SHP77 treated with DMSO at 0.1 percent for 48 hours (cell line): ENCODE measurements around the gene EFNA4.

Experiments used
- DNase-seq: peaks from one replicate; lab custom pipeline; 2025; lab: John Stamatoyannopoulos, UW

The EFNA4 gene

DNA sequence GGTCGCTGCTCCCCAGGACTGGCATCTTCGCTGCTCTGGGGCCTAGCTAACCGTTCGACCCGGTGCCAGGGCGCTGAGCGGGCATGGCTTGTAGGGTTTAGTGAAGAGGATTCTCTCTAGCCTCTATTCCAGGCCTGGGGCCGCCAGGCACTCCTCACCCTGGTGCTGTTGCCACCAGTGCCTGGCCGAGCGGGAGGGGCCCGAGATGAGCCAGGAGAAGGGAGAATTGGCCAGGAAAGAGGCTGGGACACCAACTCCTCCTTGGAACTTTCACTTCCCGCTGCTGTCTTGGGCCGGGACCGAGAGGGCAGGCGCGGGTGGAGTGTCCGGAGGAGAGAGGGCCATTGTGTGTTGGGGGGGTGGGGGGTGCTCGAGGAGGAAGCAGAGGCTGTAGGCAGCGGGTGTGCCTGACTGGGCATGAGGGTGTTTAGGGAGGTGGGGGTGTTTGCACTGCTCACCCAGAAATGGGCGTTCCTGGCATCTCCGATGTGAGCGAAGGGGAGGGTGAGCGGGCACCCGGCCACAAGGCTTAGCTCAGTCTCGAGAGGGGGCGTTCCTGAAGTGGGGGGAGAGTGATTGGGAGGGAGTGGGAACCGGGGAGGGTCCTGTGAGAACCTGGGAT is 11.7 kb upstream of the EFNA4 start:
- DNase-seq, result no peak

DNA sequence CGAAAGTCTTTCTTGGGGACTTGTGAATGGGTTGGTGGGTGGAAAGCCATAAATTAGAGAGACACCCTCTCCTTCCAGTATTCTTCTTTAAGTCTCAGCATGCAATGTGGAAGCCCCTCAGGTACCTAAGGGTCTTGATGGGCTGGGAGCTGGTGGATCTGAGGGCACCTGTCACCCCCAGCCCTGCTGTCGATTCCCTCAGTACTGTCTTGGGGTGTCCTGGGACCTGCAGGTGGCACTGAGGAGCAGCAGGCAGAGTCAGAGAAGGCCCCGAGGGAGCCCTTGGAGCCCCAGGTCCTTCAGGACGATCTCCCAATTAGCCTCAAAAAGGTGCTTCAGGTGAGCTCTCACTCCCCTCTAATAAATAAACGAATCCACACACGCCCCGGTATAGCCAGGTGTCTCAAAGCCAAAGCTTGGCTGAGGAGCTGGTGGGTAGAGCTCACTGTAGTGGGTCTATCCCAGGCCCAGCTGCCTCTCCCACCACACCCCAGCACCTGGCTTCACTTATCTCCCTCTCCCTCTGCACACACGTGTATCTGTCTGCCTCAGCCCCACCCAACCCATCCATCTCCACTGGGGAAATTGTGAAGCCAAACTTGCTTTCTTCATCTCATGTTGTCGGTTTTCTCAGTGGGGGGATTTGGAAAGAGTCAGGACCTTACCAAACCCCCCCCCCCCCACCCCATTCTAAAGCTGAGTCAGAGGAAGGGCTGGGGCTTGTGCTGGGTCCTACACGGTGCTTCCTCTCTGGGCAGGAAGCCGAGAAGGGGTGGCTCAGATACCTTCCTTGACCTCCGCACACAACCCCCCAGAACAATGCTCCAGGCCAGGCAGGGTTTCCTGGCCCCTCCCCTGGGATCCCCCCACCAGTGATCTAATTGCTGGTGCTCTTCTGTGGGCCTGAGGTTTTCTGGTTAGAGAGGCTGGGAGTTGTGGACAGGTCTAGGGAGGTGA is 10.8 kb upstream of the EFNA4 start:
- no peak for DNase-seq

DNA sequence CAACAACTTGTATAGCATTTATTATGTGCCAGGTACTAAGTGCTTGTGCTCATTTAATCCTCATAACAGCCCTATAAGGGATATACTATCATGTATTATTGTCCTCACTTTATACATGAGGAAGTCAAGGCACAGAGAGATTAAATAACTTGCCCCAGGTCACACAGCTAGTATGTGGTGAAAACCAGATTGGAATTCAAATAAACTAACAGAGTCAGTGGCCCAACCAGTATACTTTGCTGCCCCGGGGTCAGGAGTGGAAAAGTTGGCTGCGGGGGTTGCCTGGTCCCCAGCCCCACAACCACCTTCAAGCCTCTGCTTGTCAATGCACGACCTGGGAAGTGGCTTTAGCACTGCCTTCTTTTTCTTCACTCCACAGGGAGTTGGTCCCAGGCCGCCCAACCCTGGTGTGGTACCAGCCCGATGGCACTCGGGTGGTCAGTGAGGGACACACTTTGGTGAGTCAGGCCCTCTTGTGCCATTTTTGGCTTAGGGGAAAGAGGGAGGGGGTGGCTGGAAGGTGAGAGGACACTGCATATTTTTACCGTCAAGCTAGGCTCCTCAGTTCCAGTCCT is 9.9 kb upstream of the EFNA4 start:
- DNase-seq, result no peak

DNA sequence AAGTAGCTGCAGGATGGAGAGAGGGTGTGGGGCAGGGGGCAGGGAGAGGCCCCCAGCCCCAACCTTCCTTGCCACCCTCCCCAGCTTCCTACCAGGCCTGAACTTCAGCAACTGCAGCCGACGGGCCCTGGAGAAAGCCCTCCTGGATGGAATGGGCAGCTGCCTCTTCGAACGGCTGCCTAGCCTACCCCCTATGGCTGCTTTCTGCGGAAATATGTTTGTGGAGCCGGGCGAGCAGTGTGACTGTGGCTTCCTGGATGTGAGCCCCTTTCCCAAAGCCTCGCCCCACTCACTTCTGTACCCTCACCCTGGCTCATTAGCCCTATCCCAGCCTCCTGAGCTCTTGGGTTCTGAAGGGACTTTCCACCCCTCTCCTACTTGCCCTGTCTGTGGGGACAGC is 6.4 kb upstream of the EFNA4 start:
- DNase-seq, result no peak

DNA sequence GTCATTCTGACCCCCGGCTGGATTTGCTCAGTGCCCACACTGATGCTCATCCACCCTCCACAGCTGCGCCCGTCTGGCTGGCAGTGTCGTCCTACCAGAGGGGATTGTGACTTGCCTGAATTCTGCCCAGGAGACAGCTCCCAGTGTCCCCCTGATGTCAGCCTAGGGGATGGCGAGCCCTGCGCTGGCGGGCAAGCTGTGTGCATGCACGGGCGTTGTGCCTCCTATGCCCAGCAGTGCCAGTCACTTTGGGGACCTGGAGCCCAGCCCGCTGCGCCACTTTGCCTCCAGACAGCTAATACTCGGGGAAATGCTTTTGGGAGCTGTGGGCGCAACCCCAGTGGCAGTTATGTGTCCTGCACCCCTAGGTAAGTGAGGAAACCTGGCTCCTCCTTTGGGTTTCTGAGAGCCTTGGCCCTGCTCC is 5.7 kb upstream of the EFNA4 start:
- DNase-seq, result no peak

DNA sequence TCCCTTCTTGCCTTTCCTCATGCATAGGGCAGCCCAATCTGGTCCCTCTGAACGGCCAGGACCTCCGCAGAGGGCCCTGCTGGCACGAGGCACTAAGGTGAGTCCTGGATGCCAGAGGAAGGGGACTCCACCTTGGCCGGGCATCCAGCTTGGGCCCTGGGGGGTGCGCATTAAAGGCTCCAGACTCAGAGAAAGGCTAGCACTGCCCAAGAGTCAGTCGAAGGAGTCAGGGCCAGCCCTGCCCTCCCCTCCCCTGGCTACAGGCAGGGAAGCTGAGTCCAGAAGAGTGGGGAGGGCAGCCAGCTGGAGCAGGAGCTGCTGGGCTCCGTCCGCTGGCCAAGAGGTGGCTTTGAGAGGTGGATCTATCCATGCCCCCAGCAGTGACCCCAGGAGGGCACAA is 2.8 kb upstream of the EFNA4 start:
- DNase-seq, result no peak

DNA sequence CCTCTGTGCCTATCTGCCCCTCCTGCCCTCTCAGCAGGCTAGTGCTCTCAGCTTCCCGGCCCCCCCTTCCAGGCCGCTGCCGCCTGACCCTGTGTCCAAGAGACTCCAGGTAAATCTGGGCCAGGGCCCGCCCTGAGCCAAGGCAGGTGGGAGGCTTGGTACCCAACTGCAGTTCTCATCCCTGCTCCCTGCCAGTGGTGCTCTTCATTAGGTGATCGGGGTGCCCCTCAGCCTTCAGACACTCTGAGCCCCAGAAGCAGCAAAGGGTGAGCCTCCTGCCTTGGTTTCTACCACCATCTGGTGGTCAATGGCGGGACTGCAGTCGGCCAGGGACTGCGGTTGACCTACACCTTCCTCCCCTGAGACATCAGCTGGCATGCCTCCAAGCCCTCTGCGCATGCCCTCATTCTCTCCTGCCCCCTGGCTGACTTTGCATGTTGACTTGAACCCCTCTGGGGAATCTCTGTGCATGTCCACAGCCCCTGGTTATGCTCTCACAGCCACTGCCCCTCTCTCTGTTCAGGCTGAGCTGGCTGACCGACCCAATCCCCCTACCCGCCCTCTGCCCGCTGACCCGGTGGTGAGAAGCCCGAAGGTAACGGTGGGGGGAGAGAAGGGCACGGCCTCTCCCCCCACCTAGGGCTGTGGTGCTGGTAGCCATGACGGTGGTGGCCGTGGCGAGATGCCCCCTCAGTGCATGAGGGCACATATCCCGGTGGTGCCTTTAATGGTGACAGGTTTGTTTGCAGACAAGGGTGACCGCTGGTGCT is 2.0 kb upstream of the EFNA4 start:
- peak; percentile 83 for DNase-seq

DNA sequence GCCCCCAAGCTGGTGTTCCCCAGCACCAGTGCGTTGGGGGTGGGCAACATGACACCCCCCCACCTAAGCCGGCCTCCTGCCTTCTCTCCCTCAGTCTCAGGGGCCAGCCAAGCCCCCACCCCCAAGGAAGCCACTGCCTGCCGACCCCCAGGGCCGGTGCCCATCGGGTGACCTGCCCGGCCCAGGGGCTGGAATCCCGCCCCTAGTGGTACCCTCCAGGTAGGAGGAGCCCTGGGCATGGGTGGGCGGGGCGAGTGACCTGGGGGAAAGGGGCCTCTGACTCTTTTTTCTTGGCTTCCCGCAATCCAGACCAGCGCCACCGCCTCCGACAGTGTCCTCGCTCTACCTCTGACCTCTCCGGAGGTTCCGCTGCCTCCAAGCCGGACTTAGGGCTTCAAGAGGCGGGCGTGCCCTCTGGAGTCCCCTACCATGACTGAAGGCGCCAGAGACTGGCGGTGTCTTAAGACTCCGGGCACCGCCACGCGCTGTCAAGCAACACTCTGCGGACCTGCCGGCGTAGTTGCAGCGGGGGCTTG is 1.3 kb upstream of the EFNA4 start:
- DNase-seq, result no peak

DNA sequence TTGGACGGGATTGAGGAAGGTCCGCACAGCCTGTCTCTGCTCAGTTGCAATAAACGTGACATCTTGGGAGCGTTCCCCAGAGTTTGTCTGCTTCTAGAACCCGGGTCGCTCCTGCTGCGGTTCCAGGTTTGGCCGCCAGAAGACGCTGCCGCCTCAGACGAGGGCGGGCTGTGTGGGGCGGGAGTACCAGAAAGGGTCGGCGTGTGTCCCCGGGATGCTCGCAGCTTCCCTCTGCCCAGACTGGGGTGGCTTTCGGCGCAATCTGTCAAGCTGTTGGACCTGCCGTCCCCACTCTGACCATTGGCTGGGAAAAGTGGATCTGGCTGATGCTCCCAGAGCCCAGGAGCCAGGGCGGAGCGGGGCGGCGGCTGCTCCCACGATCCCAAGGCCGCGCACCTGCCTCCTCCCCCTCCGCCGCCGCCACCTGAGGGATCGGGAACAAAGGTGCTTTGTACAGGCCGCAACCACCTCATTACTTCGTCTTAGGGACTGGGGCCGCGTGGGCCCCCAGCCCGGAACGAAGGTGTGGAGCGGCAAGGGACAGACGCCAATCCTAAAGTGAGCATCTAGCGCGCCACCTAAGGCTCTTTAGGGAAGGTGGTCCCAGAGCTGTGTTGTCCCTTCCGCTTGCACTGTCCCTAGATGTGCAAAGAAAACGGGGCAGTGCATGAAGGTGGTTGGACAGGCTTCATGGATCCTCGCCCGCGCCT is 683 bp upstream of the EFNA4 start:
- no peak for DNase-seq

DNA sequence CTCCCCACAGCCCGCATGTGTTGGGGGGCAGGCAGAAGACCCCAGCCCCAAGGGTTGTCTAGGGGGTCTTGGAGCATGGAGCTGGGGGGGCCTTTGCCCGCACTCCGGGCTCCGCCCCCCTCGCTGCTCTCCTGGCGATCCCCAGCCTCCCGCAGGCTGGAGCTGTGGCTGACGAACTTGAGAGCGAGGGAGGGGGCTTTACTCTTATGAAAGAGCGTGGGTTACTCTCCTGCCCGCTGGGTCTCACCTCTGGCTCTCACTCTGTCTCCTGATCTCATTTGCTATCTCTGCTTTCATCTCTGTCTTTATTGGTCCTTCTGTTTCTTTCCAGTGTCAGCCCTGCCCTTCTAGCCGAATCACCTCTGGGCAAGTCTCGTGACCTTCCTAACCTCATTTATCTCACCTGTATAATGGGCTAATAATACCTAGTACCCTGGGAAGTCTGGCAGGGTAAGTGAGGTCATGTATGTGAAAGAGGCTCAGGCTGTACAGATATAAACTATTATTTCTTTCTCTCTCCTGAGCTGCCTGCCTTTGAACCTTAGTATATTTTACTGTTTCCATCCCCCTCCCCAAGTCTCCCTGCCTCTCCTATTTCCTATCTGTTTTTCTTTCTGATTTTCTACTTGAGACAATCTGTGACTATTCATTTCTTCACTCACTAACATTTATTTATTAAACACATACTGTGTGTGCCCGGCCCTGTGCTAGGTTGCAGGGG is 731 bp downstream of the EFNA4 start:
- DNase-seq, result no peak

DNA sequence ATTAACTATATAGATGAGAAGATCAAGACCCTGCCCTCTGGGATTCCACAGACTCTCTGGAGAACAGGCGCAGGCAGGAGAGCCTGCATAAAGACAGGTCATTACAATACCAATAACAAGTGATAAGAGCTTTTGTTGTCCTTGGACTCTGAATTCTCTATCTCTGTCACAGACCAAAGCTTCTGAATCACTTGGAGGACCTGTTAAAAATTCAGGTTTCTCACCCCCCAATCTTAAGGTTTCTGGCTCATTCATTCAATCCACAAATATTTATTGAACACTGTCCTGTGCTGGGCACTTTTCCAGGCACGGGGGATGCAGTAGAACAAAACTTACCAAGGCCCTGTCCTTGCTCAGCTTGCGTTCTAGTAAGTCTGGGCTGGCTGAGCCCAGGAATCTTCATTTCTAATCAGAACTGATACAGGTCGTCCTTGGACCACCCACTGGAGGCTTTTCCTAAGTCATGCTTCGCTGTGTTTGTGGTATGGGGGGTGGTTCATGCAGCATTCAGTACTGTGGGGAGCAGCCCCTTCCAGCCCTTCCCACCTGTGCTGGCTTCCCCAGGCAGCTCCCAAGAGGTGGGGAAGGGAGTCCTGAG is 1.4 kb downstream of the EFNA4 start:
- no peak for DNase-seq

DNA sequence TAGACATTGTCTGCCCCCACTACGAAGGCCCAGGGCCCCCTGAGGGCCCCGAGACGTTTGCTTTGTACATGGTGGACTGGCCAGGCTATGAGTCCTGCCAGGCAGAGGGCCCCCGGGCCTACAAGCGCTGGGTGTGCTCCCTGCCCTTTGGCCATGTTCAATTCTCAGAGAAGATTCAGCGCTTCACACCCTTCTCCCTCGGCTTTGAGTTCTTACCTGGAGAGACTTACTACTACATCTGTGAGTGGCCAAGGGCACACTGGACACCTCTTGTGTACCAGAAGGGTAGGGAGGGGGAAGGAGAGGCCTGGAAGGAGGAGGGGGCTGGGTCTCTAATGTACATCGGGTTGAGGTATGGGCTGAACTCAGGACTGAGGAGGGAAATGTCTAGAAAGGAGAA is 3.2 kb downstream of the EFNA4 start:
- DNase-seq, result no peak

DNA sequence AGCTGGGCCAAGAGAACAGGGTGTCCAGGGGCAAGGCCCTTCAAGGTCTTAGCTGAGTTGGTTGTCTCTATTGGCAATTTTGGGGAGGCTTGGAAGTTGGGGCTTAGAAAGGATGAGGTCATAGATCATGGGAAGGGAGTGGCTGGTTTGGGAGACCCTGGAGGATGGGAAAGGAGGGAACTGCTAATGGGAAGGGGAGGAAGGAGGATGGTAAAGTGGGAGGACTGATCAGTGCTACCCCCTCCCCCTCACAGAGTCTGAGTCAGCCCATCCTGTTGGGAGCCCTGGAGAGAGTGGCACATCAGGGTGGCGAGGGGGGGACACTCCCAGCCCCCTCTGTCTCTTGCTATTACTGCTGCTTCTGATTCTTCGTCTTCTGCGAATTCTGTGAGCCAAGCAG is 5.1 kb downstream of the EFNA4 start:
- no peak for DNase-seq

DNA sequence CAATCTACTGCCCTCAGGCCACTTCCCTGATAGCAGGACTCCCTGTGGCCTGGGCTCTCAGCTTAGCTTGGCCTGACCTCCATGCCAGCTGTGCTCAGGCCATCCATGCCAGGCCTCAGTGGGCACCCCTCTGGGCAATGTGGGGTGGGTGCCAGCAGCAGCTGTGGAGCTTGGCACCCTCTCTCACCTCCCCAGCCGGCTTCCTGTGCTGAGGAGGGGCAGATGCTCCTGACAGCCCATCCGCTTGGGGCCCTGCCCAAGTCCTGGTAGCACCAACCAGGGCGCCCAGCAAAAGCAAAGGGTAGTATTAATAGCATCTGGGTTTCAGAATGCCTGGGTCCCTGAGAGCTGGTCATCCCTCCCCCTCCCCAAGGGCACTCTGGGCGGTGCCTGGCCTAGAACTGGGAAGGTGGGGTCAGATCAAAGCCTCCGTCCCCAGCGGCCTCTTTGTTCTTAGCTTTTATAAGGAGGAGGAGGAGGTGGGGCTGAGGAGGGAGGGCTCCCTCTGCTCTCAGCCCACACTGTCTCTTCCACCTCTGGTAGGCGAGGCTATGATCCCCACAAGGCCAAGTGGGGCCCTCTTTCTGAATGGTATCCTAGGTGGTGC is 6.1 kb downstream of the EFNA4 start:
- no peak for DNase-seq

DNA sequence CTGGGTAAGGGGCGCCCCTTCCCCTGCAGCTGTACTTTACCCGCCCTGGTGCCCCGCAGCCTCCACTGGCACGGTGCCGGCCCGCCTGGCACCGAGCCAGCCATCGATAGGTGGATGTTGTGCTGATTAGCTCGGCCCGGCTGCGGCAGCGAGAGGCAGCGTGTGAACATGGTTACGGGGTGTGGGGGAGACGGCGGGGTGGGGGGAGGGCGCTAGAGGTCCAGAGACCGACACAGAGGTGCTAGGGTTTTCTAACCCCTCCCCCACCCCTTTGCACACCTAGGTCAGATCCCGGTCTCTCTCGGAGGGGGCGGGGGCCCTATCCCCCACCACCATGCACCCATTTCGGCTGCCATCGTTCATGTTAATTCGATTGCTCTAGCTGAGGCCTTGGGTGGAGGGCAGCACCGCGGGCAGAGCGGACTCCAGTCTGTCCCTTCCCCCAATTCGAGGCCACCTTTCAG is 6.7 kb downstream of the EFNA4 start:
- DNase-seq, result no peak

DNA sequence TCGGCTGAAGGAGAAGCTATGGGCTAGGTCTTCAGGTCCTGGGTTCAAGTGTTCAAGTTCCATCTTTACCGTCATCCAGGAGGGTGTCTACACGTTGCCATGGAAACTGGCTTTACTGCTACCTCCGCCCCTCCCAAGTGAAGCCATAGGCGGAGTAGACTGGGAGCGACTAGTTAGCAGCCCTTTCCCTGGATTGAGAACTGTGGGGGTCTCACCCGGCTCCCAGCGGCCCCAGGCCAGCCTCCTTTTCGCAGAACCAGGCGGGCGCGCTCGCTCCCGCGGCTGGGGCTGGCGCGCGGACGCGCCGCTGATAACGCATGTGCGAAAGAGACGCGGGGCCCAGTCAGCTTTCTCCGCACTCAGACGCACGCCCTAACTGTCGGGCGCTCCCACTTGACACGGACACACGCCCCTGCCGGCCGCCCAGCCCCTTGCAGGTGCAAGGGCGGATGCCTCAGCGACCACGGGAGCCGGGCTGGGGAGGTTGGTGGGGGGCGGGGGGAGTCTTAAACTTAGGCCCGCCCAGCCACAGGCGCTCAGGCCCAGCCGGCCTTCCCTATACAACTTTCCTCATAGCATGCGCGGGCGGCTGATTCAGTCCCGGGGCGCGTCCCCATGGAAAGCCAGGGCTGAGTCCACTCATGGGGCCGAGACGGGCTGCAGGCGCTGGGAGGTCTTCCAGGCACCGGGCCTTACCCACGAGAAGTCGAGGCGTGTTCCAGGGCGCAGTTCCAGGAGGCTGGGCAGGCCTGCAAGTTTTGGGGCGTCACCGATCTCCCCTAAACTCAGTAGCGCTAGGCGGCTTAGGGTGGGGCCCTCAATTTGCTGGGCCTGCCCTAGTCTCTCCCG is 7.4 kb downstream of the EFNA4 start:
- peak; percentile 67 for DNase-seq

DNA sequence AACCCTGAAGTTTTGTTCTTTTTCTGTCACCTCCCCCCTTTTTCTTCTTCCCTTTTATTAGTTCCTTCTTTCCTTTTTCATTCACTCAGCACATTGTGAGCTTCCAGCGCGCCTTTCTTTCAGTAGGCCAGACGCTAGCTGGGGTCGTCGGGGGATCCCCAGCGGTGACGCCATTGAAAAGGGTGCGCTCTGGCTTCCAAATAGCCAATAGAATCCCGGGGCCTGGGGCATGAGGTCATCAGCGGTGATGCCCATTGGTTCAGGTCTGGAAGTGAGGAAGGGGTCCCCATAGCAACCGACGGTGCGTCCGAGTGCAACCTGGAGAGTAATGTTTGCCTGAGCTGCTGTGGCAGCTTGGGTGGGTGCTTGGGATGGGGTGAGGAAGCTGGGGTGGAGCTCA is 8.2 kb downstream of the EFNA4 start:
- no peak for DNase-seq

DNA sequence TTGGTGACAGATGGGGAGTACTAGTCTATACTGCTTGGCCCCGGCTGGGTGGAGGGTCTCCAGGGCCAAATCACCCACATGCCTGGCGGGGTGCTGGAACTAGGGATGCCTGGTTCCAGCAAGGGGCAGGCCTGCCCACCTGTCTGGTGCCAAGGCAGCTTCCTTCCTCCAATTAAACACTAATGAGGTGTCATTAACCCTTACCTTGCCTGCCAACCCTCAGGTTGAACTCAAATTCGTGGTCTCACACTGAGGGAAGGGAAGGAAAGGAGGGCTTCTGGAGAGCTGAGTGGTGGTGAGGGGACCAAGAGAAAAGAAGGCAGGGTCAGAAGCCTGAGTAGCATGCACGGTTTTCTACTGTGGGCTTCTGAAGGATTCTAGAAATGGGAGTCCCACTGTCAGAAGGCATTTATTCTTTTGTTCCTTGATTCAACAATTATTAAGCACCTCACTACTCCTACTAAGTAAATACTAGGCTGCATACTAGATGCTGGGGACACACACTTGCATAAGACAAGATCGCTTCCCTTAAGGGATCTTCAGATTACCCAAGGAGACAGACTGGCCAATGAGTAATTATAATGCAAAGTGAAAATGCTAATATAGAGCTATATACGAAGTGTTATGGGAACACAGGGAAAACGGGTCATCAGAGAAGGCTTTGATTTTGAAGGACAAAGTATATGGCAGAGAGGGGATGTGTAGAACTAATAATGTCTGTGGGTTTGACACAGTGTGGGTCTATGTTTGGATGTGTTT is 9.2 kb downstream of the EFNA4 start:
- DNase-seq, result no peak
